Measurements from ENCODE around the gene AIG1. TPM values are rescaled to one million over a fixed set of nuclear protein-coding genes. Genes with fewer than 3 reads are reported as not detected.

AIG1 gene
- total RNA-seq, 1 experiment from 2014 or later: 2.2 TPM

GRCh38 chr6:143179096-143179495, 118.4 kb downstream of the AIG1 start:
- BruUV-seq (replicated peaks): no TSS peak
- intact Hi-C loops (cut with micrococcal nuclease; ENCODE audit: unreplicated experiment): no loop called here
- DNase-seq (ENCODE audit: low spot score): no peak
- no peak overlapping the region for H3K4me3 ChIP-seq (ENCODE audit: low read depth, low read length, poor library complexity, severe bottlenecking)
- H3K27ac ChIP-seq (ENCODE audit: low read depth, low read length, poor library complexity, severe bottlenecking): no peak overlapping the region
- TF ChIP-seq EZH2 (IDR thresholded peaks at IDR 0.05; ENCODE audit: borderline replicate concordance, low read depth, low read length, poor library complexity, severe bottlenecking): no peak
- TF ChIP-seq CTCF (conservative IDR thresholded peaks at IDR 0.05; ENCODE audit: low read depth, low read length): no peak
- peaks cover 4% of the 10 kb centered on the region for H3K27me3 ChIP-seq (replicated peaks; ENCODE audit: insufficient read depth, low read depth, low read length, poor library complexity)
- ChIA-PET CTCF (no interaction called here), POLR2A (ENCODE audit: low non-redundant PET) (no interaction called here)
- no peaks in the 10 kb centered on the region for H3K4me1 ChIP-seq (ENCODE audit: insufficient read depth, low read length, poor library complexity, severe bottlenecking)
- H3K9me3 ChIP-seq (ENCODE audit: low read depth, low read length, poor library complexity, severe bottlenecking): no peaks in the 10 kb centered on the region
- H3K36me3 ChIP-seq (ENCODE audit: insufficient read depth, low read length, poor library complexity, severe bottlenecking): no peaks in the 10 kb centered on the region

- CTCF ChIA-PET: no interaction called here
- intact Hi-C loops (cut with micrococcal nuclease; ENCODE audit: unreplicated experiment): no loop called here
- no peak for DNase-seq (ENCODE audit: low spot score)
- Histone ChIP-seq H3K4me3 (ENCODE audit: low read depth, low read length, poor library complexity, severe bottlenecking) (no peak overlapping the region), H3K27ac (ENCODE audit: low read depth, low read length, poor library complexity, severe bottlenecking) (no peak overlapping the region), H3K4me1 (ENCODE audit: insufficient read depth, low read length, poor library complexity, severe bottlenecking) (no peaks in the 10 kb centered on the region), H3K36me3 (ENCODE audit: insufficient read depth, low read length, poor library complexity, severe bottlenecking) (no peaks in the 10 kb centered on the region), H3K9me3 (ENCODE audit: low read depth, low read length, poor library complexity, severe bottlenecking) (no peaks in the 10 kb centered on the region), H3K27me3 (replicated peaks; ENCODE audit: insufficient read depth, low read depth, low read length, poor library complexity) (peaks cover 4% of the 10 kb centered on the region)
- TF ChIP-seq EZH2 (IDR thresholded peaks at IDR 0.05; ENCODE audit: borderline replicate concordance, low read depth, low read length, poor library complexity, severe bottlenecking) (no peak), CTCF (conservative IDR thresholded peaks at IDR 0.05; ENCODE audit: low read depth, low read length) (no peak)
- BruUV-seq (replicated peaks): no TSS peak
- POLR2A ChIA-PET (ENCODE audit: low non-redundant PET): no interaction called here
Observed at GRCh38 chr6:143179901-143180612, 119.4 kb downstream of the AIG1 start.

GRCh38 chr6:143180826-143181225, 120.1 kb downstream of the AIG1 start:
- no peaks in the 10 kb centered on the region for H3K9me3 ChIP-seq (ENCODE audit: low read depth, low read length, poor library complexity, severe bottlenecking)
- no peak overlapping the region for H3K27ac ChIP-seq (ENCODE audit: low read depth, low read length, poor library complexity, severe bottlenecking)
- H3K4me3 ChIP-seq (ENCODE audit: low read depth, low read length, poor library complexity, severe bottlenecking): no peak overlapping the region
- H3K27me3 ChIP-seq (replicated peaks; ENCODE audit: insufficient read depth, low read depth, low read length, poor library complexity): peaks cover 4% of the 10 kb centered on the region
- DNase-seq (ENCODE audit: low spot score): no peak
- no peaks in the 10 kb centered on the region for H3K36me3 ChIP-seq (ENCODE audit: insufficient read depth, low read length, poor library complexity, severe bottlenecking)
- ChIA-PET CTCF (no interaction called here), POLR2A (ENCODE audit: low non-redundant PET) (no interaction called here)
- H3K4me1 ChIP-seq (ENCODE audit: insufficient read depth, low read length, poor library complexity, severe bottlenecking): no peaks in the 10 kb centered on the region
- TF ChIP-seq CTCF (conservative IDR thresholded peaks at IDR 0.05; ENCODE audit: low read depth, low read length): no peak
- TF ChIP-seq EZH2 (IDR thresholded peaks at IDR 0.05; ENCODE audit: borderline replicate concordance, low read depth, low read length, poor library complexity, severe bottlenecking): no peak
- intact Hi-C loops (cut with micrococcal nuclease; ENCODE audit: unreplicated experiment): no loop called here
- BruUV-seq (replicated peaks): no TSS peak

Data from A673 (cell line).